ENCODE data around the gene MAT2A.

The MAT2A gene

DNA sequence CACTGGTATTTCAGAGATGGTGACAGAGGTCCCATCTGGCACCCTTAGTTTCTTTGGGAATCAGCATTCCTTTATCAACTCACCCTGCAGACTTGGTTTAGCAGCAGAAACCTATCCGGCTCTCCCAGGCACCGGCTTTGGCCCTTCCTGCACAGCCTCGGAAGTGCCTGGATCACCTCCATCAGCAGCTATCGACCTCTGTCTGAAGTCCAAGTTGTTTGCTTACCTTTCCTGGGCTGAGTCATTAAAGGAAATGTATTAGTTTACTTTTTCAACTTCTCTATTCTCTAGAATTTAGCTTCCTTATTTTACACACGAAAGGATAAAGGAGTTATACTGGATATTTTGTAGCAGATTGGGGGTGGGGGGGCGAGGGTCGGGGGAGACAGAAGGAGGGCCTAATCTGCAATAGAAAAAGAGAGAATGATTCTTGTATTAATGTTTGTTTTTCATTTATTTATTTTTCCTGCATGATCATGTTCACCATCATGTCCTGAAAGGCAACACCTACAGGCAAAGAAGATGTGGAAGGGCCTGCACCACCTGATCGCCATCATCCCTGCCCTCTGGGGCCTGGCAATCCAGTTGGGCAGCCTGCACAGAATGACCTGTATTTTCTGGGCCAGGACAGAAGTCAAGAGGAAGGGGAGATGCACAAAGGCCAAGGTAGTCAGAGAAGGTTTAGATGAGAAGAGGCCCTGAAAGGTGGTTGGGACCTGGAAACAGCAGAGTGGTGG lies 22.1 kb upstream of the MAT2A start:
- TF ChIP-seq ARNTL (CRISPR knock-in tag; IDR thresholded peaks at IDR 0.05; ENCODE audit: borderline replicate concordance, low read depth) (no peak), ESRRG (CRISPR knock-in tag; IDR thresholded peaks at IDR 0.05) (no peak), ZFP30 (CRISPR knock-in tag; IDR thresholded peaks at IDR 0.05) (no peak), POU6F1 (CRISPR knock-in tag; IDR thresholded peaks at IDR 0.05; ENCODE audit: borderline replicate concordance, low read depth) (no peak), CSRNP3 (CRISPR knock-in tag; IDR thresholded peaks at IDR 0.05) (no peak), ZNF8 (CRISPR knock-in tag; IDR thresholded peaks at IDR 0.05) (no peak), GLIS3 (CRISPR knock-in tag; IDR thresholded peaks at IDR 0.05) (no peak), TOX (CRISPR knock-in tag; IDR thresholded peaks at IDR 0.05; ENCODE audit: borderline replicate concordance) (no peak), CSDC2 (CRISPR knock-in tag; IDR thresholded peaks at IDR 0.05) (no peak), BACH2 (CRISPR knock-in tag; IDR thresholded peaks at IDR 0.05; ENCODE audit: borderline replicate concordance) (no peak), TCF4 (CRISPR knock-in tag; IDR thresholded peaks at IDR 0.05; ENCODE audit: borderline replicate concordance) (no peak)
- TF ChIP-seq, protein P1, sequence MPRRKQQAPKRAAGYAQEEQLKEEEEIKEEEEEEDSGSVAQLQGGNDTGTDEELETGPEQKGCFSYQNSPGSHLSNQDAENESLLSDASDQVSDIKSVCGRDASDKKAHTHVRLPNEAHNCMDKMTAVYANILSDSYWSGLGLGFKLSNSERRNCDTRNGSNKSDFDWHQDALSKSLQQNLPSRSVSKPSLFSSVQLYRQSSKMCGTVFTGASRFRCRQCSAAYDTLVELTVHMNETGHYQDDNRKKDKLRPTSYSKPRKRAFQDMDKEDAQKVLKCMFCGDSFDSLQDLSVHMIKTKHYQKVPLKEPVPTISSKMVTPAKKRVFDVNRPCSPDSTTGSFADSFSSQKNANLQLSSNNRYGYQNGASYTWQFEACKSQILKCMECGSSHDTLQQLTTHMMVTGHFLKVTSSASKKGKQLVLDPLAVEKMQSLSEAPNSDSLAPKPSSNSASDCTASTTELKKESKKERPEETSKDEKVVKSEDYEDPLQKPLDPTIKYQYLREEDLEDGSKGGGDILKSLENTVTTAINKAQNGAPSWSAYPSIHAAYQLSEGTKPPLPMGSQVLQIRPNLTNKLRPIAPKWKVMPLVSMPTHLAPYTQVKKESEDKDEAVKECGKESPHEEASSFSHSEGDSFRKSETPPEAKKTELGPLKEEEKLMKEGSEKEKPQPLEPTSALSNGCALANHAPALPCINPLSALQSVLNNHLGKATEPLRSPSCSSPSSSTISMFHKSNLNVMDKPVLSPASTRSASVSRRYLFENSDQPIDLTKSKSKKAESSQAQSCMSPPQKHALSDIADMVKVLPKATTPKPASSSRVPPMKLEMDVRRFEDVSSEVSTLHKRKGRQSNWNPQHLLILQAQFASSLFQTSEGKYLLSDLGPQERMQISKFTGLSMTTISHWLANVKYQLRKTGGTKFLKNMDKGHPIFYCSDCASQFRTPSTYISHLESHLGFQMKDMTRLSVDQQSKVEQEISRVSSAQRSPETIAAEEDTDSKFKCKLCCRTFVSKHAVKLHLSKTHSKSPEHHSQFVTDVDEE (CRISPR knock-in tag; IDR thresholded peaks at IDR 0.05): no peak
- TF ChIP-seq, protein P2, sequence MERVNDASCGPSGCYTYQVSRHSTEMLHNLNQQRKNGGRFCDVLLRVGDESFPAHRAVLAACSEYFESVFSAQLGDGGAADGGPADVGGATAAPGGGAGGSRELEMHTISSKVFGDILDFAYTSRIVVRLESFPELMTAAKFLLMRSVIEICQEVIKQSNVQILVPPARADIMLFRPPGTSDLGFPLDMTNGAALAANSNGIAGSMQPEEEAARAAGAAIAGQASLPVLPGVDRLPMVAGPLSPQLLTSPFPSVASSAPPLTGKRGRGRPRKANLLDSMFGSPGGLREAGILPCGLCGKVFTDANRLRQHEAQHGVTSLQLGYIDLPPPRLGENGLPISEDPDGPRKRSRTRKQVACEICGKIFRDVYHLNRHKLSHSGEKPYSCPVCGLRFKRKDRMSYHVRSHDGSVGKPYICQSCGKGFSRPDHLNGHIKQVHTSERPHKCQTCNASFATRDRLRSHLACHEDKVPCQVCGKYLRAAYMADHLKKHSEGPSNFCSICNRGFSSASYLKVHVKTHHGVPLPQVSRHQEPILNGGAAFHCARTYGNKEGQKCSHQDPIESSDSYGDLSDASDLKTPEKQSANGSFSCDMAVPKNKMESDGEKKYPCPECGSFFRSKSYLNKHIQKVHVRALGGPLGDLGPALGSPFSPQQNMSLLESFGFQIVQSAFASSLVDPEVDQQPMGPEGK (CRISPR knock-in tag; IDR thresholded peaks at IDR 0.05; ENCODE audit: borderline replicate concordance): no peak
- TF ChIP-seq, protein P3, sequence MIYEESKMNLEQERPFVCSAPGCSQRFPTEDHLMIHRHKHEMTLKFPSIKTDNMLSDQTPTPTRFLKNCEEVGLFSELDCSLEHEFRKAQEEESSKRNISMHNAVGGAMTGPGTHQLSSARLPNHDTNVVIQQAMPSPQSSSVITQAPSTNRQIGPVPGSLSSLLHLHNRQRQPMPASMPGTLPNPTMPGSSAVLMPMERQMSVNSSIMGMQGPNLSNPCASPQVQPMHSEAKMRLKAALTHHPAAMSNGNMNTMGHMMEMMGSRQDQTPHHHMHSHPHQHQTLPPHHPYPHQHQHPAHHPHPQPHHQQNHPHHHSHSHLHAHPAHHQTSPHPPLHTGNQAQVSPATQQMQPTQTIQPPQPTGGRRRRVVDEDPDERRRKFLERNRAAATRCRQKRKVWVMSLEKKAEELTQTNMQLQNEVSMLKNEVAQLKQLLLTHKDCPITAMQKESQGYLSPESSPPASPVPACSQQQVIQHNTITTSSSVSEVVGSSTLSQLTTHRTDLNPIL (CRISPR knock-in tag; IDR thresholded peaks at IDR 0.05; ENCODE audit: low read depth): no peak
- ATAC-seq: no peak

GRCh38 chr2:85522090-85522647 lies 16.8 kb upstream of the MAT2A start:
- ATAC-seq: no peak
- TF ChIP-seq, protein P3 (CRISPR knock-in tag; IDR thresholded peaks at IDR 0.05; ENCODE audit: low read depth): no peak
- TF ChIP-seq ISL1 (CRISPR knock-in tag; IDR thresholded peaks at IDR 0.05): no peak
- TF ChIP-seq ZFP3 (CRISPR knock-in tag; IDR thresholded peaks at IDR 0.05): no peak
- no peak for TF ChIP-seq SNAI2 (CRISPR knock-in tag; IDR thresholded peaks at IDR 0.05)
- no peak for TF ChIP-seq POU6F1 (CRISPR knock-in tag; IDR thresholded peaks at IDR 0.05; ENCODE audit: borderline replicate concordance, low read depth)
- no peak for TF ChIP-seq GLIS3 (CRISPR knock-in tag; IDR thresholded peaks at IDR 0.05)
- TF ChIP-seq ZFP30 (CRISPR knock-in tag; IDR thresholded peaks at IDR 0.05): no peak
- TF ChIP-seq PPARA (CRISPR knock-in tag; IDR thresholded peaks at IDR 0.05; ENCODE audit: borderline replicate concordance): no peak
- TF ChIP-seq CSRNP3 (CRISPR knock-in tag; IDR thresholded peaks at IDR 0.05): no peak
- TF ChIP-seq ZC3H10 (CRISPR knock-in tag; IDR thresholded peaks at IDR 0.05): no peak
- no peak for TF ChIP-seq ZNF8 (CRISPR knock-in tag; IDR thresholded peaks at IDR 0.05)
- no peak for TF ChIP-seq TOX (CRISPR knock-in tag; IDR thresholded peaks at IDR 0.05; ENCODE audit: borderline replicate concordance)
- TF ChIP-seq, protein P2 (CRISPR knock-in tag; IDR thresholded peaks at IDR 0.05; ENCODE audit: borderline replicate concordance): no peak
- TF ChIP-seq TCF4 (CRISPR knock-in tag; IDR thresholded peaks at IDR 0.05; ENCODE audit: borderline replicate concordance): no peak
- no peak for TF ChIP-seq ZNF565 (CRISPR knock-in tag; conservative IDR thresholded peaks at IDR 0.05; ENCODE audit: low read depth)

Measured in SK-N-SH treated with all-trans-retinoic acid at 6 μM for 48 hours (cell line).